SK-N-SH treated with all-trans-retinoic acid at 6 μM for 48 hours (cell line): ENCODE measurements around the gene POU6F2.

Experiments used
- ATAC-seq: fragments of 200-7000 bp; cut with Tn5 transposase; 3 replicates; pipeline ENCODE4 v1.9.1; 2020; ENCODE audit warnings: mild to moderate bottlenecking, moderate library complexity
- ARNTL ChIP-seq: fragments of 450-650 bp; formaldehyde crosslinking; IDR thresholded peaks from 2 replicates; pipeline ENCODE4 v1.5.0; 2020; ENCODE audit warnings: low read depth, mild to moderate bottlenecking, moderate library complexity, borderline replicate concordance
- BACH2 ChIP-seq: fragments of 250-450 bp; sonication (Bioruptor Pico); IDR thresholded peaks from 2 replicates; pipeline ENCODE4 v1.9.0; 2021; ENCODE audit warnings: mild to moderate bottlenecking, borderline replicate concordance
- CREB5 ChIP-seq: fragments of 250-450 bp; sonication (Bioruptor Pico); IDR thresholded peaks from 2 replicates; pipeline ENCODE4 v1.5.1; 2020; ENCODE audit warnings: low read depth, mild to moderate bottlenecking, moderate library complexity
- CSRNP3 ChIP-seq: fragments of 250-450 bp; sonication (Bioruptor Pico); IDR thresholded peaks from 2 replicates; pipeline ENCODE4 v1.5.1; 2021; ENCODE audit warnings: mild to moderate bottlenecking, moderate library complexity
- ESRRG ChIP-seq: fragments of 250-450 bp; sonication (Bioruptor Pico); IDR thresholded peaks from 2 replicates; pipeline ENCODE4 v1.6.1; 2021; ENCODE audit warnings: mild to moderate bottlenecking
- ISL1 ChIP-seq: fragments of 250-450 bp; sonication (Bioruptor Pico); IDR thresholded peaks from 2 replicates; pipeline ENCODE4 v2.1.2; 2022; ENCODE audit warnings: mild to moderate bottlenecking, moderate library complexity
- POU6F1 ChIP-seq: fragments of 250-450 bp; sonication (Bioruptor Pico); IDR thresholded peaks from 2 replicates; pipeline ENCODE4 v1.8.0; 2021; ENCODE audit warnings: low read depth, mild to moderate bottlenecking, moderate library complexity, borderline replicate concordance
- TCF4 ChIP-seq: fragments of 250-450 bp; sonication (Bioruptor Pico); IDR thresholded peaks from 2 replicates; pipeline ENCODE4 v1.8.0; 2021; ENCODE audit warnings: mild to moderate bottlenecking, moderate library complexity, borderline replicate concordance
- TSHZ2 ChIP-seq: fragments of 250-450 bp; sonication (Bioruptor Pico); IDR thresholded peaks from 2 replicates; pipeline ENCODE4 v1.5.0; 2020; ENCODE audit warnings: mild to moderate bottlenecking, moderate library complexity
- ZC3H10 ChIP-seq: fragments of 250-450 bp; sonication (Bioruptor Pico); IDR thresholded peaks from 2 replicates; pipeline ENCODE4 v1.5.1; 2021; ENCODE audit warnings: mild to moderate bottlenecking, moderate library complexity
- ZNF565 ChIP-seq: fragments of 450-650 bp; formaldehyde crosslinking; conservative IDR thresholded peaks from 2 replicates; pipeline ENCODE4 v1.5.0; 2020; ENCODE audit warnings: low read depth, mild to moderate bottlenecking, moderate library complexity
- ZNF8 ChIP-seq: fragments of 450-650 bp; formaldehyde crosslinking; IDR thresholded peaks from 2 replicates; pipeline ENCODE4 v1.5.0; 2020; ENCODE audit warnings: mild to moderate bottlenecking, moderate library complexity

POU6F2 gene

GRCh38 chr7:39458061-39458745 lies 480.5 kb downstream of the POU6F2 start:
- no peak for TF ChIP-seq TCF4 (CRISPR knock-in tag)
- no peak for TF ChIP-seq ISL1
- TF ChIP-seq CSRNP3 (CRISPR knock-in tag): no peak
- no peak for TF ChIP-seq POU6F1
- TF ChIP-seq CREB5: no peak
- ATAC-seq: no peak

GRCh38 chr7:39459636-39460035 lies 481.9 kb downstream of the POU6F2 start:
- TF ChIP-seq ZC3H10 (CRISPR knock-in tag) (no peak), ISL1 (no peak), ARNTL (no peak), ZNF565 (CRISPR knock-in tag) (no peak), CREB5 (no peak), TSHZ2 (CRISPR knock-in tag) (no peak), ESRRG (CRISPR knock-in tag) (no peak), BACH2 (CRISPR knock-in tag) (no peak)
- no peak for ATAC-seq

GRCh38 chr7:39460486-39460885 lies 482.8 kb downstream of the POU6F2 start:
- no peak for ATAC-seq
- TF ChIP-seq CSRNP3 (CRISPR knock-in tag) (no peak), TCF4 (CRISPR knock-in tag) (no peak), BACH2 (CRISPR knock-in tag) (no peak), ZNF8 (no peak)

- no peak for ATAC-seq
Observed at GRCh38 chr7:39461263-39461820, 483.6 kb downstream of the POU6F2 start.

More at GRCh38 chr7:39461263-39461820, 483.6 kb downstream of the POU6F2 start:
- TF ChIP-seq CREB5: no peak
- TF ChIP-seq POU6F1: no peak
- TF ChIP-seq ZNF8: no peak
- TF ChIP-seq, all 23 proteins: peak for 0
